ENCODE measurements around the gene DNER.

DNER gene

GRCh38 chr2:229684942-229685562 lies 29.3 kb downstream of the DNER start:
- no peak for TF ChIP-seq CTCF (conservative IDR thresholded peaks at IDR 0.05; ENCODE audit: low read length)
- no peak overlapping the region for H3K4me3 ChIP-seq (ENCODE audit: low read length)

GRCh38 chr2:229679393-229680125 lies 34.8 kb downstream of the DNER start:
- no peak for DNase-seq (ENCODE audit: low read depth)
- no peak for TF ChIP-seq CTCF (conservative IDR thresholded peaks at IDR 0.05; ENCODE audit: low read length)
- no peak overlapping the region for H3K4me3 ChIP-seq (ENCODE audit: low read length)

More at GRCh38 chr2:229684942-229685562, 29.3 kb downstream of the DNER start:
- DNase-seq (ENCODE audit: low read depth), result no peak

- TF ChIP-seq CTCF (conservative IDR thresholded peaks at IDR 0.05; ENCODE audit: low read length), result no peak
- DNase-seq (ENCODE audit: low read depth), result no peak
- no peak overlapping the region for H3K4me3 ChIP-seq (ENCODE audit: low read length)
Observed at GRCh38 chr2:229675569-229675968, 38.8 kb downstream of the DNER start.

- TF ChIP-seq CTCF (conservative IDR thresholded peaks at IDR 0.05; ENCODE audit: low read length), result no peak
- no peak for DNase-seq (ENCODE audit: low read depth)
- no peak overlapping the region for H3K4me3 ChIP-seq (ENCODE audit: low read length)
Observed at GRCh38 chr2:229674830-229675530, 39.4 kb downstream of the DNER start.

- DNase-seq (ENCODE audit: low read depth), result no peak
- H3K4me3 ChIP-seq (ENCODE audit: low read length), result no peak overlapping the region
- TF ChIP-seq CTCF (conservative IDR thresholded peaks at IDR 0.05; ENCODE audit: low read length), result no peak
Observed at GRCh38 chr2:229673676-229674075, 40.7 kb downstream of the DNER start.

GRCh38 chr2:229672021-229672420 lies 42.3 kb downstream of the DNER start:
- H3K4me3 ChIP-seq (ENCODE audit: low read length), result no peak overlapping the region
- TF ChIP-seq CTCF (conservative IDR thresholded peaks at IDR 0.05; ENCODE audit: low read length), result no peak
- DNase-seq (ENCODE audit: low read depth), result no peak
